DND-41 (cell line): Measurements from ENCODE around the gene C1QTNF6.

ENCODE experiments used
- ATAC-seq: fragments of 200-7000 bp; cut with Tn5 transposase; 3 replicates; pipeline ENCODE4 v1.9.1; 2021; ENCODE audit warnings: low read depth; ENCODE audit not compliant: insufficient read depth
- DNase-seq: peaks from one replicate; pipeline ENCODE4 v3.0.0-alpha.2; 2020
- H2AFZ ChIP-seq: 2 replicates; pipeline ENCODE4 v1.6.0; 2012; ENCODE audit warnings: low read depth, low read length
- H3K27ac ChIP-seq: 2 replicates; pipeline ENCODE4 v1.5.1; 2012; ENCODE audit warnings: low read length, inconsistent platforms
- H3K27me3 ChIP-seq: fragments of 200-600 bp; sonication (generic); 2 replicates; pipeline ENCODE4 v1.6.0; 2012; ENCODE audit warnings: low read length, mild to moderate bottlenecking, inconsistent platforms; ENCODE audit not compliant: insufficient read depth, poor library complexity
- H3K36me3 ChIP-seq: 2 replicates; pipeline ENCODE4 v1.5.1; 2012; ENCODE audit warnings: low read length, inconsistent platforms; ENCODE audit not compliant: insufficient read depth
- H3K4me1 ChIP-seq: 2 replicates; pipeline ENCODE4 v1.5.1; 2012; ENCODE audit warnings: mild to moderate bottlenecking, low read length; ENCODE audit not compliant: insufficient read depth
- H3K4me2 ChIP-seq: 2 replicates; pipeline ENCODE4 v1.6.0; 2012; ENCODE audit warnings: mild to moderate bottlenecking, moderate library complexity, low read length, inconsistent platforms; ENCODE audit not compliant: insufficient read depth
- H3K4me3 ChIP-seq, 2 experiments: fragments of 200-600 bp in 1 of 2; shearing (Covaris generic) in 1 of 2; 2 replicates each; pipeline ENCODE4 v1.5.1; 2012 to 2016; ENCODE audit warnings: inconsistent platforms in 2 of 2, low read length in 2 of 2, mild to moderate bottlenecking in 2 of 2, low read depth in 1 of 2, moderate library complexity in 1 of 2
- H3K79me2 ChIP-seq: 2 replicates; pipeline ENCODE4 v1.6.0; 2012; ENCODE audit warnings: low read length, inconsistent platforms; ENCODE audit not compliant: insufficient read depth
- H3K9ac ChIP-seq: 2 replicates; pipeline ENCODE4 v1.6.0; 2012; ENCODE audit warnings: low read depth, mild to moderate bottlenecking, inconsistent platforms, low read length, moderate library complexity
- H3K9me3 ChIP-seq: 2 replicates; pipeline ENCODE4 v1.5.1; 2012; ENCODE audit warnings: low read length, moderate library complexity, mild to moderate bottlenecking, inconsistent platforms; ENCODE audit not compliant: insufficient read depth, severe bottlenecking
- H4K20me1 ChIP-seq: 2 replicates; pipeline ENCODE4 v1.6.0; 2012; ENCODE audit warnings: low read length; ENCODE audit not compliant: insufficient read depth
- EZH2 ChIP-seq: IDR thresholded peaks from 3 replicates; pipeline ENCODE4 v1.6.1; 2012; ENCODE audit warnings: borderline replicate concordance, low read depth, mild to moderate bottlenecking, moderate library complexity, low read length, inconsistent platforms; ENCODE audit not compliant: severe bottlenecking
- TF ChIP-seq, protein P1 (sequence below): IDR thresholded peaks from 2 replicates; pipeline ENCODE4 v1.5.1; 2012; ENCODE audit warnings: borderline replicate concordance, low read length, moderate library complexity, mild to moderate bottlenecking; ENCODE audit not compliant: poor library complexity, severe bottlenecking; ENCODE audit errors: extremely low read depth

The C1QTNF6 gene

DNA sequence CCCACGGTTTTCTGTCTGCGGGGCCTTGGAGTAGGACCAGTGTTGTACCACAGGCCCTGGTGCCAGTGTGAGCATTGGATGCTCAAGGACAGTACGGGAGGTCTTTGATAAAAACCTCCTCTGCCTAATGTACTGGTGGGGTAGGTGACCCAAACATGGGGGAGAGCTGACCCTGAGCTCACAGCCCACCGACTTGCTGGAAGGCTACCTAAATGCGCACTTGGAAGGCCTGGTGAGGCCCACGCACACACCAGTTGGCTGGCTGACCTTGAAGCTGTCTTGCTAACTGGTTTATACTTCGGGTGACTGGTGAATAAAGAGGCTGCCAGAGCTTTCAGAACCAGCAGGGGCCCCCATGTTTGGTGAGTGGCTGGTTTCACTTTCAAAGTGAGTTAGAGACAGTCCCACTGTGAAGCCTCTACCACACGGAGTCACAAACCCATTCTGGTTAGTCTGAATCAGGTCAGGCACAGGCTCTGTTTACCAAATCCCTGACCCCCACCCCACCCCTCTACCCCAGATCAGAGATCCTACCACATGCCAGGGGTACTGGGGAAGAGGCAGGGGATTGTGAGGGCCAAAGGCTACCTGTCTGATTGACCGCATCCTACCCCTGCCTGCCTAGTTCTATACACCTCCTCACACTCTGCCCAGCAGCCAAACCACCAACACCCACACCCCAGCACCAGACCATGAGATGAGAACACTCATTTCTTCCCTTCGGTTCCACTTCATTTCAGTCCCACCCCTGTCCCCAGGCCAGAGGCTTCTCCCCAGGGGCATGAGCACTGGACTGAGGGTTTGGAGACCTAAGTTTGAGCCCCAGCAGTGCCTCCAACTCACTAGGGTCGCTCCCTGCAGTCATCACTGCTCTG lies 25.6 kb downstream of the C1QTNF6 start:
- Histone ChIP-seq H3K9ac (no peak overlapping the region), H3K27me3 (no peaks in the 10 kb centered on the region), H4K20me1 (no peaks in the 10 kb centered on the region), H3K27ac (no peak overlapping the region), H2AFZ (no peak overlapping the region), H3K4me2 (no peak overlapping the region), H3K4me1 (peaks cover 7% of the 10 kb centered on the region), H3K79me2 (no peaks in the 10 kb centered on the region), H3K4me3 (no peak overlapping the region), H3K9me3 (peaks cover 4% of the 10 kb centered on the region), H3K36me3 (no peaks in the 10 kb centered on the region)
- ATAC-seq (peak; percentile 59; the same call in 2 of the 3 replicates), DNase-seq (peak; percentile 30)
- no peak for TF ChIP-seq EZH2
- TF ChIP-seq, protein P1, sequence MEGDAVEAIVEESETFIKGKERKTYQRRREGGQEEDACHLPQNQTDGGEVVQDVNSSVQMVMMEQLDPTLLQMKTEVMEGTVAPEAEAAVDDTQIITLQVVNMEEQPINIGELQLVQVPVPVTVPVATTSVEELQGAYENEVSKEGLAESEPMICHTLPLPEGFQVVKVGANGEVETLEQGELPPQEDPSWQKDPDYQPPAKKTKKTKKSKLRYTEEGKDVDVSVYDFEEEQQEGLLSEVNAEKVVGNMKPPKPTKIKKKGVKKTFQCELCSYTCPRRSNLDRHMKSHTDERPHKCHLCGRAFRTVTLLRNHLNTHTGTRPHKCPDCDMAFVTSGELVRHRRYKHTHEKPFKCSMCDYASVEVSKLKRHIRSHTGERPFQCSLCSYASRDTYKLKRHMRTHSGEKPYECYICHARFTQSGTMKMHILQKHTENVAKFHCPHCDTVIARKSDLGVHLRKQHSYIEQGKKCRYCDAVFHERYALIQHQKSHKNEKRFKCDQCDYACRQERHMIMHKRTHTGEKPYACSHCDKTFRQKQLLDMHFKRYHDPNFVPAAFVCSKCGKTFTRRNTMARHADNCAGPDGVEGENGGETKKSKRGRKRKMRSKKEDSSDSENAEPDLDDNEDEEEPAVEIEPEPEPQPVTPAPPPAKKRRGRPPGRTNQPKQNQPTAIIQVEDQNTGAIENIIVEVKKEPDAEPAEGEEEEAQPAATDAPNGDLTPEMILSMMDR, result peak; percentile 8

DNA sequence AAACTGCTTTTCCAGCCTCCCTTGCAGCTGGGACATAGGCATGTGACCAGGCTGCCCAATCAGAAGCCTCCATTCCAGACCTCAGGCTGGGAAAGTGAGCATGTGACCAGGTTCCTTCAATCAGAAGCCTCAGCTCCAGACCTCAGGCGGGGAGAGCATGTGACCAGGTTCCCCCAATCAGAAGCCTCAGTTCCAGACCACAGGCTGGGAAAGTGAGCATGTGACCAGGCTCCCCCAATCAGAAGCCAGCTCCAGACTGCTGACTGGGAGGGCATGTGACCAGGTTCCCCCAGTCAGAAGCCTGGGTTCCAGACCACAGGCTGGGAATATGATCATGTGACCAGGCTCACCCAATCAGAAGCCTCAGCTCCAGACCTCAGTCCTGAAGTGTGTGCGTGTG lies 26.6 kb downstream of the C1QTNF6 start:
- Histone ChIP-seq H3K4me3 (no peak overlapping the region), H3K27me3 (no peaks in the 10 kb centered on the region), H4K20me1 (no peaks in the 10 kb centered on the region), H2AFZ (no peak overlapping the region), H3K4me2 (no peak overlapping the region), H3K4me1 (no peaks in the 10 kb centered on the region), H3K79me2 (no peaks in the 10 kb centered on the region), H3K9me3 (peaks cover 4% of the 10 kb centered on the region), H3K9ac (no peak overlapping the region), H3K27ac (no peak overlapping the region), H3K36me3 (no peaks in the 10 kb centered on the region)
- DNase-seq, result peak; percentile 24
- no peak; the same call in 2 of the 3 replicates for ATAC-seq
- TF ChIP-seq EZH2, result no peak
- TF ChIP-seq, protein P1, result no peak

DNA sequence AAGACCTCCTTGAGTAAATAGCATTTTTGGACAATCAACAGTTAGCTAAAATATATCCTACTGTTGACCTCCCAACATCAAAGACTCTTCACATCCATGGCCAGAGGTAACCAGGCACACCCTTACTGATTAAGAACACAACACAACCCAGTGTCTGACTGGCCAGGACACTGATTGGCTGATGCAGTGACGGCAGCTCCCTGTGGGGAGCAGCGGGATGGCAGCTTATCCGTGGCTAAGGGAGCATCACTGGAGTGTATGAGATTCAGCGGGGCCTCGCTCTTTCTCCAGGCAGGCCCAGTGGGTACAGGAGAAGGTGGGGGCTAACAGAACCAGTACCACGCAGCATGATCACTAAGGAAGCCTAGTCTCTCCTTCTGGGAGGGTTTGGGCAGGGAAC lies 28.0 kb downstream of the C1QTNF6 start:
- ATAC-seq, result no peak
- H3K27me3 ChIP-seq, result no peaks in the 10 kb centered on the region

More for the DNA sequence above, 28.0 kb downstream of the C1QTNF6 start:
- H4K20me1 ChIP-seq, result no peaks in the 10 kb centered on the region
- H3K9ac ChIP-seq, result no peak overlapping the region
- peaks cover 4% of the 10 kb centered on the region for H3K9me3 ChIP-seq
- no peak overlapping the region for H3K4me3 ChIP-seq
- no peaks in the 10 kb centered on the region for H3K79me2 ChIP-seq
- DNase-seq, result no peak
- no peaks in the 10 kb centered on the region for H3K36me3 ChIP-seq
- no peak overlapping the region for H3K4me2 ChIP-seq
- TF ChIP-seq EZH2, result no peak
- TF ChIP-seq, protein P1, result no peak
- H2AFZ ChIP-seq, result no peak overlapping the region
- no peak overlapping the region for H3K27ac ChIP-seq
- no peaks in the 10 kb centered on the region for H3K4me1 ChIP-seq
